Mammary epithelial cell (primary cell): ENCODE results near the gene SARNP.

Source experiments
- EZH2 ChIP-seq: IDR thresholded peaks from 2 replicates; pipeline ENCODE4 v1.6.1; 2012; ENCODE audit warnings: low read length, inconsistent platforms, borderline replicate concordance
- TF ChIP-seq, protein P1 (sequence below), 2 donors: IDR thresholded peaks in 1 of 2; conservative IDR thresholded peaks in 1 of 2; 2 replicates each; pipeline ENCODE4 v1.5.1; 2011 to 2012; ENCODE audit warnings: inconsistent platforms in 2 of 2, low read length in 2 of 2, mild to moderate bottlenecking in 2 of 2, control low read depth in 1 of 2, low read depth in 1 of 2; ENCODE audit not compliant: insufficient read depth in 1 of 2; ENCODE audit errors: extremely low read depth in 1 of 2

DNA sequence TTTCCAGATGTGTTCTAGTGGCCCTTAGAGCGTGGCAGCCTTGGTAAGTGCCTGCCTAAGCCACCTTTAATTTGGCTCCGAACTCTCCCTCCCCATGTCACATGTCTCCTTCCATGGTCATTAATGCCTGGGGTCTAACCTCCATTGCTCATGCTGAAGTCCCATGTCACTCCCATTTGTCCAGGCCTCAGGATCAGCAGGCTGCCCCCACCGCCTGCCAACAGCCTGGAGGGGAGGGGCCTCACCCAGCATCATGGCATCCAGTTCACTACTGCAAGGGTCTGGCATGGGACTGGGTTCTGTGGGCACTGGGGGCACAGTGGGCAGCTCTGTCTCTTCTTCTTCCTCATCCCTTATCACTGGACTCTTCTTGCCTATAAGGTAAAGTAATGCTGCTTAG, 20.8 kb upstream of the SARNP start:
- TF ChIP-seq, protein P1, sequence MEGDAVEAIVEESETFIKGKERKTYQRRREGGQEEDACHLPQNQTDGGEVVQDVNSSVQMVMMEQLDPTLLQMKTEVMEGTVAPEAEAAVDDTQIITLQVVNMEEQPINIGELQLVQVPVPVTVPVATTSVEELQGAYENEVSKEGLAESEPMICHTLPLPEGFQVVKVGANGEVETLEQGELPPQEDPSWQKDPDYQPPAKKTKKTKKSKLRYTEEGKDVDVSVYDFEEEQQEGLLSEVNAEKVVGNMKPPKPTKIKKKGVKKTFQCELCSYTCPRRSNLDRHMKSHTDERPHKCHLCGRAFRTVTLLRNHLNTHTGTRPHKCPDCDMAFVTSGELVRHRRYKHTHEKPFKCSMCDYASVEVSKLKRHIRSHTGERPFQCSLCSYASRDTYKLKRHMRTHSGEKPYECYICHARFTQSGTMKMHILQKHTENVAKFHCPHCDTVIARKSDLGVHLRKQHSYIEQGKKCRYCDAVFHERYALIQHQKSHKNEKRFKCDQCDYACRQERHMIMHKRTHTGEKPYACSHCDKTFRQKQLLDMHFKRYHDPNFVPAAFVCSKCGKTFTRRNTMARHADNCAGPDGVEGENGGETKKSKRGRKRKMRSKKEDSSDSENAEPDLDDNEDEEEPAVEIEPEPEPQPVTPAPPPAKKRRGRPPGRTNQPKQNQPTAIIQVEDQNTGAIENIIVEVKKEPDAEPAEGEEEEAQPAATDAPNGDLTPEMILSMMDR (conservative IDR thresholded peaks at IDR 0.05 in 1 of 2, IDR thresholded peaks at IDR 0.05 in 1 of 2; ENCODE audit: extremely low read depth in 1 of 2, insufficient read depth in 1 of 2, low read depth in 1 of 2, low read length in 2 of 2): no peak
- no peak for TF ChIP-seq EZH2
